NCI-H345 treated with DMSO at 0.1 percent for 48 hours (cell line): Measurements from ENCODE around the gene FBXO40.

ENCODE experiments used
- DNase-seq: peaks from one replicate; lab custom pipeline; 2025; ENCODE audit not compliant: unreplicated experiment; lab: John Stamatoyannopoulos, UW

The FBXO40 gene

GRCh38 chr3:121661376-121661775 lies 68.2 kb downstream of the FBXO40 start:
- no peak for DNase-seq

- no peak for DNase-seq
These were observed 69.6 kb downstream of the FBXO40 start for GRCh38 chr3:121662742-121663141.

GRCh38 chr3:121663171-121663847 lies 70.1 kb downstream of the FBXO40 start:
- DNase-seq, result no peak

GRCh38 chr3:121665488-121665887 lies 72.3 kb downstream of the FBXO40 start:
- no peak for DNase-seq

GRCh38 chr3:121667333-121667732 lies 74.2 kb downstream of the FBXO40 start:
- no peak for DNase-seq

- DNase-seq, result no peak
These were observed 77.5 kb downstream of the FBXO40 start for GRCh38 chr3:121670676-121671075.

GRCh38 chr3:121677141-121677540 lies 84.0 kb downstream of the FBXO40 start:
- no peak for DNase-seq
